Measurements from ENCODE around the gene SEL1L.

DNA sequence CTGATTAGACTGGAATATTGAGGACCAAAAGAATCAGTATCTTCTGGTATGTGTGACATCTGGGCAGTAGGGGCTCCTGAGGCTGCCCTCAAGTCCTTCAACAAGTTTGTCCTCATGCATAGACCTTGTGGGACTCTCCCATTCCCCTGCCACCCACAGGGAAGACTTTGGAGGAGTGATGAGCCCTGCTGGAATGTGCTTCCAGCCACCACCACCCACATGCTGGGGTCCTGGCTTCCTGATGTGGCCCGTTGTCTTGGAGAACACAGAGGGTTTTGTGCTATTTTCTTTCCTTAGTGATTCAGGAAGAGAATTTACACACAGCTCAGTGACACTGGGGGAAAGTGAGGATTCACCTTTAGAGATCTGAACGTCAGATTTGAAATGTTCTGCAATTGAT, 29.2 kb upstream of the SEL1L start:
- TF ChIP-seq, protein P1, sequence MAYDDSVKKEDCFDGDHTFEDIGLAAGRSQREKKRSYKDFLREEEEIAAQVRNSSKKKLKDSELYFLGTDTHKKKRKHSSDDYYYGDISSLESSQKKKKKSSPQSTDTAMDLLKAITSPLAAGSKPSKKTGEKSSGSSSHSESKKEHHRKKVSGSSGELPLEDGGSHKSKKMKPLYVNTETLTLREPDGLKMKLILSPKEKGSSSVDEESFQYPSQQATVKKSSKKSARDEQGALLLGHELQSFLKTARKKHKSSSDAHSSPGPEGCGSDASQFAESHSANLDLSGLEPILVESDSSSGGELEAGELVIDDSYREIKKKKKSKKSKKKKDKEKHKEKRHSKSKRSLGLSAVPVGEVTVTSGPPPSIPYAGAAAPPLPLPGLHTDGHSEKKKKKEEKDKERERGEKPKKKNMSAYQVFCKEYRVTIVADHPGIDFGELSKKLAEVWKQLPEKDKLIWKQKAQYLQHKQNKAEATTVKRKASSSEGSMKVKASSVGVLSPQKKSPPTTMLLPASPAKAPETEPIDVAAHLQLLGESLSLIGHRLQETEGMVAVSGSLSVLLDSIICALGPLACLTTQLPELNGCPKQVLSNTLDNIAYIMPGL (CRISPR knock-in tag; IDR thresholded peaks at IDR 0.05; ENCODE audit: borderline replicate concordance) = no peak
- TF ChIP-seq EP300 (IDR thresholded peaks at IDR 0.05) (no peak), PHF8 (IDR thresholded peaks at IDR 0.05; ENCODE audit: borderline replicate concordance, low read depth) (no peak), RAD21 (conservative IDR thresholded peaks at IDR 0.05 in 1 of 2, IDR thresholded peaks at IDR 0.05 in 1 of 2) (no peak), JUNB (IDR thresholded peaks at IDR 0.05) (no peak)
- TF ChIP-seq, protein P2, sequence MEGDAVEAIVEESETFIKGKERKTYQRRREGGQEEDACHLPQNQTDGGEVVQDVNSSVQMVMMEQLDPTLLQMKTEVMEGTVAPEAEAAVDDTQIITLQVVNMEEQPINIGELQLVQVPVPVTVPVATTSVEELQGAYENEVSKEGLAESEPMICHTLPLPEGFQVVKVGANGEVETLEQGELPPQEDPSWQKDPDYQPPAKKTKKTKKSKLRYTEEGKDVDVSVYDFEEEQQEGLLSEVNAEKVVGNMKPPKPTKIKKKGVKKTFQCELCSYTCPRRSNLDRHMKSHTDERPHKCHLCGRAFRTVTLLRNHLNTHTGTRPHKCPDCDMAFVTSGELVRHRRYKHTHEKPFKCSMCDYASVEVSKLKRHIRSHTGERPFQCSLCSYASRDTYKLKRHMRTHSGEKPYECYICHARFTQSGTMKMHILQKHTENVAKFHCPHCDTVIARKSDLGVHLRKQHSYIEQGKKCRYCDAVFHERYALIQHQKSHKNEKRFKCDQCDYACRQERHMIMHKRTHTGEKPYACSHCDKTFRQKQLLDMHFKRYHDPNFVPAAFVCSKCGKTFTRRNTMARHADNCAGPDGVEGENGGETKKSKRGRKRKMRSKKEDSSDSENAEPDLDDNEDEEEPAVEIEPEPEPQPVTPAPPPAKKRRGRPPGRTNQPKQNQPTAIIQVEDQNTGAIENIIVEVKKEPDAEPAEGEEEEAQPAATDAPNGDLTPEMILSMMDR (IDR thresholded peaks at IDR 0.05) = no peak
- TF ChIP-seq, protein P3, sequence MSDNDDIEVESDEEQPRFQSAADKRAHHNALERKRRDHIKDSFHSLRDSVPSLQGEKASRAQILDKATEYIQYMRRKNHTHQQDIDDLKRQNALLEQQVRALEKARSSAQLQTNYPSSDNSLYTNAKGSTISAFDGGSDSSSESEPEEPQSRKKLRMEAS (IDR thresholded peaks at IDR 0.05) = no peak
